NB4 (cell line): ENCODE data around the gene SPAG4.

ENCODE experiments used
- MAX ChIP-seq: IDR thresholded peaks from 2 replicates; pipeline ENCODE4 v1.6.1; 2011; ENCODE audit warnings: low read depth, low read length
- MYC ChIP-seq: IDR thresholded peaks from 2 replicates; pipeline ENCODE4 v1.6.1; 2011; ENCODE audit warnings: low read depth, low read length
- POLR2A ChIP-seq: IDR thresholded peaks from 2 replicates; pipeline ENCODE4 v1.6.1; 2011; ENCODE audit warnings: mild to moderate bottlenecking; ENCODE audit not compliant: insufficient read length; ENCODE audit errors: extremely low read depth
- TF ChIP-seq, protein P1 (sequence below): IDR thresholded peaks from one replicate; pipeline ENCODE4 v1.5.1; 2012; ENCODE audit warnings: low read depth, low read length

- TF ChIP-seq POLR2A (no peak), MYC (no peak), MAX (no peak)
- TF ChIP-seq, protein P1, sequence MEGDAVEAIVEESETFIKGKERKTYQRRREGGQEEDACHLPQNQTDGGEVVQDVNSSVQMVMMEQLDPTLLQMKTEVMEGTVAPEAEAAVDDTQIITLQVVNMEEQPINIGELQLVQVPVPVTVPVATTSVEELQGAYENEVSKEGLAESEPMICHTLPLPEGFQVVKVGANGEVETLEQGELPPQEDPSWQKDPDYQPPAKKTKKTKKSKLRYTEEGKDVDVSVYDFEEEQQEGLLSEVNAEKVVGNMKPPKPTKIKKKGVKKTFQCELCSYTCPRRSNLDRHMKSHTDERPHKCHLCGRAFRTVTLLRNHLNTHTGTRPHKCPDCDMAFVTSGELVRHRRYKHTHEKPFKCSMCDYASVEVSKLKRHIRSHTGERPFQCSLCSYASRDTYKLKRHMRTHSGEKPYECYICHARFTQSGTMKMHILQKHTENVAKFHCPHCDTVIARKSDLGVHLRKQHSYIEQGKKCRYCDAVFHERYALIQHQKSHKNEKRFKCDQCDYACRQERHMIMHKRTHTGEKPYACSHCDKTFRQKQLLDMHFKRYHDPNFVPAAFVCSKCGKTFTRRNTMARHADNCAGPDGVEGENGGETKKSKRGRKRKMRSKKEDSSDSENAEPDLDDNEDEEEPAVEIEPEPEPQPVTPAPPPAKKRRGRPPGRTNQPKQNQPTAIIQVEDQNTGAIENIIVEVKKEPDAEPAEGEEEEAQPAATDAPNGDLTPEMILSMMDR: no peak
Measured at GRCh38 chr20:35575958-35576357, 39.7 kb upstream of the SPAG4 start.
